T1000 (cell line): Measurements from ENCODE around the gene ARHGAP21.

Experiments
- DNase-seq: peaks from one replicate; lab custom pipeline; 2025; ENCODE audit warnings: mixed read lengths; lab: John Stamatoyannopoulos, UW

The ARHGAP21 gene

DNA sequence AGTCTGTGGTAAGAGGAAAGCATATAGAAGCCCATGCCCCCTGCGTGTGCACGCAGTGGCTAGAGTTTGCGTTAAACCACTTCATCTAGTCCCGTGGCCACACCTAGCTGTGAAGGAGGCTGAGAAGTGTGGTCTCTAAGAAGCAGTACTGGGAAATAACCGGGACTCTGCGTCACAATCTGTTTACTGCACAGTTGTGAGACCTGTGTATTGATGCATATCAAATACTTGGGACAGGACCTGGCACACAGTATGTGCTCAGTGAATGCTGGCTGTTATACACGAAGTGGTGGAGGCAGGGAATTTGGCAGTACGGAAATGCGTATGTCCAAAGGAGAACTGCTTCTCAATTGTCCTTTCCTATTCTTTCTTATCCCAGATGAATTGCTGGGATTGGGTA is 149.5 kb downstream of the ARHGAP21 start:
- DNase-seq: no peak

DNA sequence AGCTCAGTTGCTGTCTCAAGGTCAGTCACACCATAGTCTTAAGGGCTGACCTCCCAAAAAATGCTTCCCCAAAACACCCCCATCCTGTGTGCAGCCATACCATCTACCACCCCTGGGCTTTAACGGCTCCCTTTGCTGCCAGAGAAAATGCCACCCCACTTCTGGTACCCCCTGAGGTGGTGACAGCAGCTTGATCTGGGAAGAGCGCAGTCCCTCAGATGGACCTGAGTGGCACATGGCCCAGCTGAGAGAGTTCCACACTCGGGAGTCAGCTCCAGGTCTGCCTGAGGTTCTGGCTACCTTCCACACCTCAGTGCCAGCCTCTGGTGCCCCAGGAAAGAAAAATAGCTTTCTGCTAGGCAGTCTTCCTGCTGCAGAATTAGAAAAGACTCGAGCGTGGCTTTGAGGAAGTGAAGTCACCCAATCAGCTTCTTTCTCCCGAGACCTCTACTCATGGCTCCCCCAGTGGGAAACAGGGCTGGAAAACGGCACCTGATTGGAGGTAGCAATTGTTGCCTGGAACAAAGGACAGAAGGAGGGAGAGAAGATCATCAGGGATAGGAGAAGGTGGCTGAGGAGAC is 151.7 kb downstream of the ARHGAP21 start:
- DNase-seq: no peak

DNA sequence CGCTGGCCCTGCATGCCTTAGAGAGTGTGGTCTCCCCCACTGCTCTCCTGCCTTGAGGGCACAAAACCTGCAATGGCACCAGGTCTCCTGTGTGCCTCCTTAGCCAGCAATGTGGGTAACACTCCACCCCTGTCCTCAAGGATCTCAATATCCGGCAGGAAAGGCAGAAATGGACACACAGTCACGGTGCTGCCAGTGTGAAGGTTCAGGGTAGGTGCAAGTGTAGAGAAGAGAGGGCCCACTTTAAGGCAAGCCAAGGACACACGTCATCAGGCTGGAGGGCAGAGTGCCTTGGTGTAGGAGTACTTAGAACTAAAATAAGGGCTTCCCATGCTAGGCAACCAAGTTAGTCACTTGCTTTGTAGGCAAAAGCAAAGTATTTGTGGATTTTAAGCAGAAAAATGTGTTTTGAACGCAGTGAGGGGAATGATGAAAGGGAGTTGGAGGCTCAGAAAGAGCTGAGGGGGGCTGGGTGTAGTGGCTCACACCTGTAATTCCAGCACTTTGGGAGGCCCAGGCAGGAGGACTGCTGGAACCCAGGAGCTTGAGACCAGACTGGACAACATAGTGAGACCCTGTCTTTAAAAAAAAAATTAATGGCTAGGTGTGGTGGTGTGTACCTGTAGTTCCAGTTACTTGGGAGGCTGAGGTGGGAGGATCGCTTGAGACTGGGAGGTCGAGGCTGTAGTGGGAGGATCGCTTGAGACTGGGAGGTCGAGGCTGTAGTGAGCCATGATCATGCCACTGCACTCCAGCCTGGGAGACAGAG is 152.8 kb downstream of the ARHGAP21 start:
- no peak for DNase-seq

DNA sequence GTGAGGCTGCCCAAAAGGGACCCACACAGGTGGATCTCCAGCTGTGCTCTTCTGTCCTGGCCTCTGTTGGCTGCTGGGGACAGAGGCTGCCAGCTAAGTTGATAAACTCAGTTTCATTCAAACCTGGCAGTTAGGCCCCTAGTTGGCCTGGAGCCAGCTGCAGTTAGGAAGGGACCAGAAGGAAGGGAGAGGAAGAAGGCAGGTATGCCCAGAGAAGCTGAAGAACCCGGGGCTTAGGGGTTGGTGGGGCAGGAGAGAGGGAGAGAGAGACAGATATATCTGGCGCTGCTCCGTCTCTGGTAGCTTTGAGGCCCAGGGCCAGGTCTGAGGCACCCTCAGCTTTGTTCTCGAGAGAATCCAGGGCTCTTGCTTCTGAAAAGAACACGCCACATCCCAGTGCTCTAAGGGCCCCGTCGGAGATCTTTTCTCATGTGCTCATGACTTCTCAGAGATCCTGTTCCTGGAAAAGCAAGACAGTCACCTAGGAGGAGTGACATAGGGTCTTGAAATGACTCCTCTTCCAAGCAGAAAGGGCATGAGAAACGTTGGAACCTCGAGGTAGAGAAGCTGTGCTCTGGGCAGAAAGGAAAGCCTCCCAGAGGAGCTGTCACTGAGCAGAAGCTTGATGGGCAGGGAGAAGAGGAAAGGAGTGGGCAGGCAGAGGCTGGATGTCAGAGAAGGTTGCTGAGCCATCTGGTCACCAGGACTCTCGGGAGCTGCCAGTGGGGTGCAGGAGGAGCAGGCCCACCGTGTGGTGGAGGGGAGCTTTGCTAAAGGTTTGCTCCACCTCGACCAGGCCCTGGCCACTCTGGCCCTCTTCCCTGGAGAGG is 153.6 kb downstream of the ARHGAP21 start:
- DNase-seq: no peak

DNA sequence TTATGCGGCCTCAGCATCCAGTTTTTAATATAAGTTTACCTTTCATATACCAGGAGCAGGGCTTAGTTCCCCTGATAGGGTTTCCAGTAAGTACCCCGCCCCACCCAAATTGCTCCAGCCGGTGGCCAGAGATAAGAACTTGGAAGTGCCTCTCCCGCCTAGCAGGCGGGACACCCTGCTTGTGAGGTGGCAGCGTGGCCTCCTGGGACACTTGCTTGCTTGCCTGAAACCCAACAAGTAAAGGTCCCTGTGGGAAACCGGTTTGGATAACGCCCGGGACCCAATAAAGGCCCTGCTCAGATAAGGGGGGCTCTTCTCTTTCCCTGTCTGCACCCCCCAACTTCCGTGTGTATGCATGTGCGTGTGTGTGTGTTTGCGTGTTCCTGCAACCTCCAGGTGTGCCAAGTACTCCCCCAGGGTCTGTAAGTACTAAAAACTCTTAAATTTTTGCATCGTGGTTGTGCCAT is 154.3 kb downstream of the ARHGAP21 start:
- DNase-seq: no peak

DNA sequence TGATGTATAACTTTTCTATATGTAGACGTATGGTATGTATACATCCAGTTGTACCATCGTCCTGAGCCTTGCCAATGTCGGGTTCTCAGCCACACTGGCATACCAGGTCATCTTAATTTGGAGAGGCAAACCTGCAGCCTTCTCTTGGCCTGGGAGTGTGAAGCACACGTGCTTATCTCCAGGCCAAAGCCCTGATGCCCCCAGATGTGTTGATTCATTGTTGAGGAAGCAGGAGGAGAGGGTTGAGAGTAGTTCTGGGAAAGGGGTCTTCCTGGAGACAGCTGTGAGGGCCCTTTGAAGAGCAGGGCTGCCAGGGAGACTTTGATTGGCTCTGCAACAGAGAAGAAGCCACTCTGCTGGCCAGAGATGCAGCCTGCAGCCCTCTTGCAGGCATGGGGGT is 155.6 kb downstream of the ARHGAP21 start:
- DNase-seq: no peak

DNA sequence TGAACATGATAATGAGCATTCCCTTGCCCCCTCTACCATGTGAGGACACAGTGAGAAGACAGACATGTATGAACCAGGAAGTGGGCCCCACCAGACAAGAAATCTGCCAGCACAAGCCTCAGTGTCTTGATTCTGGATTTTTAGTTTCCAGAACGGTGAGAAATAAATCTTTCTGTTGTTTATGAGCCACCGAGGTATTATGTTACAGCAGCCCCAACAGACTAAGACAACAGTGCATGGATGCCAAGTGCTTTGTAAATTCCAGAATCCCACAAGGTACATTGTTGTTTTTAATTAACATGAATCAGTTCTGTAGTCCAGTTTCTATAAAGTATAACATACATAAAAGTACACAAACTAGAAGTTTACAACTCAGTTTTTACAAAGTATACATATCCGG is 162.2 kb downstream of the ARHGAP21 start:
- no peak for DNase-seq

DNA sequence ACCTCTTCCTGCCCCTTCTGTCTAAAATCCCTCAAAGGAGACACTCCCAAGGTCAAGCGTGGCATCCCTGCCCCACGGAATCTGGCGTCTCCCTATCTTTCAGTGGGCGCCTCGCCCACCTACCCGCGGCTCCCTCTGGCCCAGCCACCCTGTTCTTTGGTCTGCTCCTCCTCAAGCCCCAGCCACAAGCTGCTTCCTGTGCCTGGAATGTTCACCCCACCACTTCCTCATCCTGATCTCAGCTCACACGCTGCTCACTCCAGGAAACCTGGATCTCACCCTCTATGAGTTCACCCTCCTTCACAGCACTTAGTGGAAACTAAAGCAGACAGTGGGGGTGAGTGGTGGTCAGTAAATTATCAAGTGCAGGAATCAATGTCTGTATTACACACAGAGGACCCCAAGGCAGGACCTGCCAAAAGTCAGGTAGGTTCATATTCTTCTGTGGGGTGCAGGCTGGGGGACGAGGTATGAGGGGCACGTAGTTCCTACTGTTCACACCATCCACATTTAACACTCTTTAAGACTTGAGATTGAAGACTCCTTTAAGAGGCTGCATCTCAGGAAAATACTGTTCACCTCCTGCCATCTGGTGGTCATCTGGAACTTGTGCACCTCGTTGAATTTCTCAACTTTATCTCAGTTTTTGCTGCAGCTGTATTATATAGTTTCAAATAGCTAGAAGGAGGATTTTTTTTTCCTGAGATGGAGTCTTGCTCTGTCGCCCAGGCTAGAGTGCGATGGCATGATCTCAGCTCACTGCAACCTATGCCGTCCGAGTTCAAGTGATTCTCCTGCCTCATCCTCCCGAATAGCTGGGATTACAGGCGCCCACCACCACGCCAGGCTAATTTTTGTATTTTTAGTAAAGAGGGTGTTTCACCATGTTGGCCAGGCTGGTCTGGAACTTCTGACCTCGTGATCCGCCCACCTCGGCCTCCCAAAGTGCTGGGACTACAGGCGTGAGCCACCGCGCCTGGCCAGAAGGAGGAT is 166.6 kb downstream of the ARHGAP21 start:
- DNase-seq: no peak

DNA sequence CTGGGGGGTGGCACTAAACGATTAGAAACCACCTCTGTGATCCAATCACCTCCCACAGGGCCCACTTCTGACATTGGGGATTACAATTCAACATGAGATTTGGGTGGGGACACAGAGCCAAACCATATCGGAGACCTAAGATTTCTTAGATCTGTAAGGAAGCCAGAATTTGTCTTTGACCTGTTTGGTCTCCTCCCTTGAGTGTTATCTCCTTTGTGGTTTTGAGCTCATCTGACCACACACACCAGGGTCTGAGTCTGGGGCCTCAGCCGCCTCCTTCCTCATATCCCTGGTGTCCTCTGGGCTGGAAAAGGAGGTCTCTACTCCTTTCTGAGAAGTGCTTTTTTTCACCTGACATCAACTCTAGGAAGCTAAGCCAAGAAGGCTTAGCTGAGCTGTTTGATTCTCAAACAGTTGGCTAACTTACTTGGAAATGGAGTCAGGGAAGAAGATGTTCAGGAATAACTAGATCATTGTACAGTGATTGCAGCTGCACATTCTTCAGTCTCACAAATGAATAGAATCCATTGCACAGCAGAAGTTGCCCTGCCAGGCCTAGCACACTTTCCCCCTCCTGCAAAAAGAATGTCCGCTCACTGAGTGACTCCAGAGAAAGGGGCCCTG is 167.4 kb downstream of the ARHGAP21 start:
- no peak for DNase-seq

DNA sequence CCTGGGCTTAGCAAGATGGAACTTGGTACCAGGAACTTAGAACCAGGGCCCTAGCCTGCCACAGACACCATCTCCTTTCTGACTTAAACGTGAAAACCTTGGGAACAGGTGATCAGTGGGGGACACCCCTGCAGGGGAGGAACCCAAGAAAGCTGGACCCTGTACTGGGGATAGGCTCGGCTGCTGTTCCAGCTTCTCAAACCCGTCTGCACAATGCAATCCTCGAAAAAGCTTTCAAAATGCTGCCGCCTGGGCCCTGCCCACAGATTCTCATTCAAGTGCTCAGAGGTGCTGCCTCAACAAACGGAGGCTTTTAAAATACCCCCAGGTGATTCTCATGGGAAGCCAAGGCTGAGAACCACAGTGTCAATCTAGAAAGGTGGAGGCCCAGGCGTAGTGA is 169.7 kb downstream of the ARHGAP21 start:
- DNase-seq: no peak

DNA sequence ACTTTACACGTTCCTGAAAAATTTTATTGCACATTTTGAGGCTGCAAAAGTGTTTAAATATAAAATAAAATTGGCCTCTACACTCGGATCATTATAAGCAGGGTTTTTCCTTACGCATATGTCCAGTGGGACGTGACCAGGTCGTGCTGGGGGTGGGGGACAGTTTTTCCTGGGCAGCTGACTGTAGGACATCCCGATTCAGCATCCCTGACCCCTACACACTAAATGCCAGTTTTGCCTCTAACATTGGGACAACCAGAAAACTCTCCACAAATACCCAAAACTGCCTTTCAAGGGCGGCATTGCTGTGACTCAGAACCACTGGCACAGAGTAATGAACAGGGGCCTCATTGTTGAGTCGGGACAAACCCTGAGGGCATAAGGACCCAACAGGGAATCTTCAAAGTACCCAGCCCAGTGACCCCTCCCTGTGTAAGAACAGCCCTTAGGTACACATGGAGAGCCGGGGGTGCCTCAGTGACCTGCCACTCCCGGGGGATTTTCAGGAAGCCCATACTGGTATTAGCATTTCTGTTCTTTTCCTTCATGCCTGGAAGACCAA is 170.6 kb downstream of the ARHGAP21 start:
- no peak for DNase-seq

DNA sequence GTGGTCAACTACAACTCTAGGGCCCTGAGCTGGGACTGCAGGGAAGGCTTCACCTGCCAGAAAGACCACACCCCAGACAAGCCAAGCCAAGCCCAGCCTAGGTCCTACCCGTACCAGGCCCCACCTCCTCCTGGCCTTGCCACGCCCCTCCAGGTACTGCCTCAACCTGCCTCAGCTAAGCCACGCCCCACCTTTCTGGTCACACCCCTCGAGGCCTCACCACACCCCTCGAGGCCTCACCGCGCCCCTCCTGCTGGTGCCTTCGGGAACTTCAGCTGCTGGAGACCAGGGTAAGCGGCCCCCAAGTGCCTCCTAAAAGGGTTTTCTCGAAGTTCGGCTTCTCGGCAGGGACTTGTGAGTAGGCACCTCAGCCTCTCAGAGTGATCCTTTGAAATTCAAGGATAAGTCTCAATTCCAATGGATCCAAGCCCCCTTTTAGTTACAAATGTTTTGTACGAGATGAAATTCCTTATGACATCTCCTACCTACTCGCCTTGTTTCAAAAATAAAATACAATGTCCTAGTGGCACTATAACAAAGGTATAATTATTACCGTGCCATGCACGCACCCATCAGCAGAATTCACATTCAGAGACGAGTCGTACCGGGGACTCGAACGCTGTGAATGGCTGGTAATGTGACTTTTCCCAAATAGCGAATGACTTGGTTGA is 171.2 kb downstream of the ARHGAP21 start:
- no peak for DNase-seq

DNA sequence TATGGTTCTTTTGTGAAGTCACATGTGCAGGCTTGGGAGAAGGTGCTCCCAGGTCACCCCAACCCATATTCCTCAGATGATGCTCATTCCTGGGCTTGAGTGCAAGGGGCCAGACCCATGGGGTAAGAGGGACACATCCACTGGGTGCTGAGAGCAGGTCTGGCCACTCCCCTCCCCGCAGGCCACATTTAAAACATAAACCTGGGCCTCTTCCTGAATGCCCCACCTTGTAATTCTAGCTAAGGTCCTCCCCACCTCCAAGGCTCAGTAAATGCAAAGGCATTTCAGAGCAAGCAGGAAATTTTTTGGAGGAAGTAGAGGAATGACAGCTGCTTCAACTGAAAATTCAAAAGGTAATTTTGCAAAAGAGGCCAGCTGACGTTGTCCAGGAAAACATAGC is 172.5 kb downstream of the ARHGAP21 start:
- DNase-seq: no peak

DNA sequence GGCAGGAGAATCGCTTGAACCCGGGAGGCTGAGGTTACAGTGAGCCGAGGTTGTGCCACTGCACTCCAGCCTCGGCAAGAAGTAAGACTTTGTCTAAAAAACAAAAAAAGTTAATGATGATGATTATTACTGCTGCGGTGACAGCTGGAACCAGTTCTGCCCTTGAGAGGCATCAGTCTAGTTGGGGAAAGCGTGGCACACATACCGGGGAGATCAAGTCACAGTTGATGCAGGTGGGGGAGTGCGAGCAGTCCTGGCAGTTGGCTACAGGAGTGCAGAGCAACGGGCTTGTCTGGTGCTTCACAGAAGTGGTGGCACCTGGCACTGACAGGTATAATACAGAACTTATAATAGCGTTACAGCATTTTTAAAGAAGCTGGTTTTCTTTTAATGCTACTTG is 173.0 kb downstream of the ARHGAP21 start:
- DNase-seq: no peak

DNA sequence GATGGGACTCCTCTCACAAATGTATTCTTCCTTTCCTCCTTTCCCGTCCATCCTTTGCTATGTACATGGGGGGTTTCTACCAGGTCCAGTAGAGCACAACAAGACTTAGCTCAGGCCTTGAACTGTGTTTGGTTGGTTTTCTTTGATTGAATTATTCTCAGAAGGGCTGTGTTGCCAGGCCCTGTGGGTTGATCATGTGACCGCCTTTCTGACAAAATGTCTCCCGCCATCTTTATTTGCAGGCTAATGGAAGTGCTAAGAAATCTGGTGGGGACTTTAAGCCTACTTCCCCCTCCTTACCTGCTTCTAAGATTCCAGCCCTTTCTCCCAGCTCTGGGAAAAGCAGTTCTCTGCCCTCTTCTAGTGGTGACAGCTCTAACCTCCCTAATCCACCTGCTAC is 178.1 kb downstream of the ARHGAP21 start:
- DNase-seq: no peak

DNA sequence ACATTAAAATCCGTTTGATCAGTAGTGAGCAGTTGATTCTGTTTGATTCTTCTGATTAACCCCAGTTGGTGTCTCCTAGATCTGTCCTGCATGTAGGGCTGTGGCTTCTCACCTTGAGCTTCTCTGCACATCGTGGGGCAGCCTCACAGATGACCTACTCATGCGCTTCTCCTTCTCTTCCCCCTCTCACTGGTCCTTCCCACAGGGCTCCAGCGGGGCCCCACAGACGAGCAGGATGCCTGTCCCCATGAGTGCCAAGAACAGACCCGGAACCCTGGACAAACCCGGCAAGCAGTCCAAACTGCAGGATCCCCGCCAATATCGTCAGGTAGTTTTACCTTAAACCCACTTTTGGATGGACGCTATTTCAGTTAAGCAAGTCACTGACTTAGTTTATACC is 178.9 kb downstream of the ARHGAP21 start:
- DNase-seq: no peak

DNA sequence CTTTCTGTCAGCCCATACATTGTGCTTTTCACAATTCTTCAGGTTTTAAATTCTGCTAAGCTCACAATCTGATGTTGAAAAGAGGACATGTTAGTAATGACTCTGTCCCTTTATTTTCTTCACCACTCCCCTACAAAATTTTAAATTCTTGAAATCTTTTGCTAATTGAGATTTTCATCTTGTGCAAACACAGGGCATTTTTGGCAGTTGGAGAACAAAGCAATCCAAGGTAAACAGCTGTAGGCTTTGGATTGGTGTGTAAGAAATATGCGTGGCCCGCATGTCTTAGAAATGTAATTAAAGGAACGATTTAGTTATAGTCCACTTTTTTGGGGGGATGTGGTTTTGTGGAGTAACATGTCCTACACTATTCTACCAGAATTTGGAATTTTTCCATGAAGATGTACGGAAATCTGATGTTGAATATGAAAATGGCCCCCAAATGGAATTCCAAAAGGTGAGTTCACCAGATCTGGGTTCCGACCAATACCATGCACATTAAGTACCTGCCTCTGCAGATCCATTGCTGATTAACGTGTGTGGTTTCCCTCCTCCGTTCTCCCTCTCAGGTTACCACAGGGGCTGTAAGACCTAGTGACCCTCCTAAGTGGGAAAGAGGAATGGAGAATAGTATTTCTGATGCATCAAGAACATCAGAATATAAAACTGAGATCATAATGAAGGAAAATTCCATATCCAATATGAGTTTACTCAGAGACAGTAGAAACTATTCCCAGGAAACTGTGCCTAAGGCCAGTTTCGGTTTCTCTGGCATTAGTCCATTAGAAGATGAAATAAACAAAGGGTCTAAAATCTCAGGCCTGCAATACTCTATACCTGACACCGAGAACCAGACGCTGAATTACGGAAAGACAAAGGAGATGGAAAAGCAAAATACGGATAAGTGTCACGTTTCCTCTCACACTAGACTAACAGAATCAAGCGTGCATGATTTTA is 181.1 kb downstream of the ARHGAP21 start:
- DNase-seq: no peak

DNA sequence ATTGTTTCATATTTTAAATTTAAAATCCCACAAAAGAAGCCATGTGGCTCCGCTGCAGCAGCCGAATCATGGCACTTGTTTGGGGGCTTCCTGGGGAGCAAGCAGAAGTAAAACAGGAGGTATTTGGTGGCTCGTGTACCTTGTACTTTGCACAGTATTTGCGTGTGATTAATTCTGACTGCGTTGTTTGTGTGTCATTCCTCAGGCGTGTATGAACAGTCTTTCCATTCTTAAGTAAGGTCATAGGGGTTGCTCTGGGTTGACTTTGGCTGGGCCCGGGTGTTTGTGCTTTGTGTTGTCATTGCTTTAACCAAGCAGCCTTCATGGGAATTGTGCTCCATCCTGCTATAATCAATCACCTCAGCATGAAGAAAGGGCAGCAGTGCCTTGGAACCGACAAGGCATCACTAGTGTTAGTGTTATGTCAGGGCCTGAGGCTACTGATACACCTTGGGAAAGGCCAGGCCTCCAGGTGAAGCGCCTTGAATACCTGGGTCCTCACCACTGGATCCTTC is 182.4 kb downstream of the ARHGAP21 start:
- DNase-seq: no peak

DNA sequence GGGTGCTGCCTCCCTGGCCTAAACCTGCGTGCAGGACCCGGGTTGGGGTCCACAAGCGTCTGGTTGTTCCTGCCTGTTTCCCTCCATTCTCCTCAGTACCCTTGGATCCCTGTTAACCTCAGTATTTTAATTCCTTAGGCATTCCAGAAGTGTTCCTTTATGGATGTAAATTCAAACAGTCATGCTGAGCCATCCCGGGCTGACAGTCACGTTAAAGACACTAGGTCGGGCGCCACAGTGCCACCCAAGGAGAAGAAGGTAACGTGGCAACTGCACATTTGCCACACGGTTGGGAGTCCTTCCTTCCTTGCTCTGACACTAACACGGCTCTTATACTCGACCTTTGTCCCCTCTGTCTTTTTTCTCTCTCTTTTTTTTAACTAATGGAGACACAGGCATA is 187.1 kb downstream of the ARHGAP21 start:
- DNase-seq: no peak
